Stimulated activated CD4-positive, alpha-beta T cell treated with anti-CD3 and anti-CD28 coated beads, TNF-alpha, amount 100 ng/mL, for 1 hour (primary cell): Measurements from ENCODE around the gene SEMA6A.

Experiments
- DNase-seq, 3 donors: peaks; one replicate each; pipeline ENCODE4 v3.0.0-alpha.2; 2020; ENCODE audit warnings: low read depth in 3 of 3, low spot score in 1 of 3

SEMA6A gene, protein sequence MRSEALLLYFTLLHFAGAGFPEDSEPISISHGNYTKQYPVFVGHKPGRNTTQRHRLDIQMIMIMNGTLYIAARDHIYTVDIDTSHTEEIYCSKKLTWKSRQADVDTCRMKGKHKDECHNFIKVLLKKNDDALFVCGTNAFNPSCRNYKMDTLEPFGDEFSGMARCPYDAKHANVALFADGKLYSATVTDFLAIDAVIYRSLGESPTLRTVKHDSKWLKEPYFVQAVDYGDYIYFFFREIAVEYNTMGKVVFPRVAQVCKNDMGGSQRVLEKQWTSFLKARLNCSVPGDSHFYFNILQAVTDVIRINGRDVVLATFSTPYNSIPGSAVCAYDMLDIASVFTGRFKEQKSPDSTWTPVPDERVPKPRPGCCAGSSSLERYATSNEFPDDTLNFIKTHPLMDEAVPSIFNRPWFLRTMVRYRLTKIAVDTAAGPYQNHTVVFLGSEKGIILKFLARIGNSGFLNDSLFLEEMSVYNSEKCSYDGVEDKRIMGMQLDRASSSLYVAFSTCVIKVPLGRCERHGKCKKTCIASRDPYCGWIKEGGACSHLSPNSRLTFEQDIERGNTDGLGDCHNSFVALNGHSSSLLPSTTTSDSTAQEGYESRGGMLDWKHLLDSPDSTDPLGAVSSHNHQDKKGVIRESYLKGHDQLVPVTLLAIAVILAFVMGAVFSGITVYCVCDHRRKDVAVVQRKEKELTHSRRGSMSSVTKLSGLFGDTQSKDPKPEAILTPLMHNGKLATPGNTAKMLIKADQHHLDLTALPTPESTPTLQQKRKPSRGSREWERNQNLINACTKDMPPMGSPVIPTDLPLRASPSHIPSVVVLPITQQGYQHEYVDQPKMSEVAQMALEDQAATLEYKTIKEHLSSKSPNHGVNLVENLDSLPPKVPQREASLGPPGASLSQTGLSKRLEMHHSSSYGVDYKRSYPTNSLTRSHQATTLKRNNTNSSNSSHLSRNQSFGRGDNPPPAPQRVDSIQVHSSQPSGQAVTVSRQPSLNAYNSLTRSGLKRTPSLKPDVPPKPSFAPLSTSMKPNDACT

DNA sequence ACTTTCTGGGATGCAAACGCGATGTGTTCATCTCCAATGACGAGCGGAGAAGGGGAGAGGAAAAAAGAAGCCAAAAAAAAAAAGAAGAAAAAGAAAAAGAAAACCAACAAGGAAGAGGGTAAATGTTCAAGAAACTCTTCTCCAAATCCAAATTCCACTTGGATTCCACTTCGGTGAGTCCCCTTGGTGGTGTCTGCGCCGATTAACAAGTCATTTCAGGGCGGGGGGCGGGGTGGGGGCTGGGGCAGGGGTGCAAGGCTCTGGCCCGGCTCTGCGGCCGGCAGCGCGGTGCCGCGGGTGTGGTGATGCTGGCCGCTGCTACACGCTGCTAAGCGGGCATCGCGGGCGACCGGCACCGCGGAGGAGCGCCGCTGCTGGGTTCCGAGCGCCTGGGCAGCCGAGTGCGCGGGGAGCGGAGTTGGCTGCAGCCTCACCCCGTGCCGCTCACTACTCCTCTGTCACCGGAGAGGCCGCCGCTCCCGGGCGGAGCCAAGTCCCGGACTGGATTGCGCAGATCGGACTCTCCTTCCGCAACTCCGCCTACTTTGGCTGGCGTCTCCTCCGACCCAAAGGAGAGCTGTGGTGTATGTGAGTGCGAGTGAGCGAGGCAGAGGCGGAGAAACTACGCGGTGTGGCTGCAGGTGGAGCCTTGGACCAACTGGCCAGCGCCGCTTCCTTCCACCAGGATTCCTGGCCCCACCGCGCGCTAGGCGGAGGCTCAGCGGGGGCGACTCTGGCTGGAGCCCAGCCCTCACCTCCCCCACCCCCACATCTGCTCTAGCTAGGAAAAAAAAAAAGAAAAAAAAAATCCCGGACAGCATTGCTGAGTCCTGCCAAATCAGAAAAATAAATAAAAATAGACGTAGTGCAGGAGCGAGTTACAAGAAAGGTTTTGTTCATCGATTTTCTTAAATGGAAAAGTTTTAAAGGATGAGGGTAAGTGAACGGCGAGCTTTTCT lies at the start of gene SEMA6A:
TSS of gene SEMA6A (minus strand) at position 457 of the 959 bp plus-strand sequence. CDS start 69,879 bp downstream, outside the sequence.
- peak in 1 of 3 donors; percentile 17 for DNase-seq

DNA sequence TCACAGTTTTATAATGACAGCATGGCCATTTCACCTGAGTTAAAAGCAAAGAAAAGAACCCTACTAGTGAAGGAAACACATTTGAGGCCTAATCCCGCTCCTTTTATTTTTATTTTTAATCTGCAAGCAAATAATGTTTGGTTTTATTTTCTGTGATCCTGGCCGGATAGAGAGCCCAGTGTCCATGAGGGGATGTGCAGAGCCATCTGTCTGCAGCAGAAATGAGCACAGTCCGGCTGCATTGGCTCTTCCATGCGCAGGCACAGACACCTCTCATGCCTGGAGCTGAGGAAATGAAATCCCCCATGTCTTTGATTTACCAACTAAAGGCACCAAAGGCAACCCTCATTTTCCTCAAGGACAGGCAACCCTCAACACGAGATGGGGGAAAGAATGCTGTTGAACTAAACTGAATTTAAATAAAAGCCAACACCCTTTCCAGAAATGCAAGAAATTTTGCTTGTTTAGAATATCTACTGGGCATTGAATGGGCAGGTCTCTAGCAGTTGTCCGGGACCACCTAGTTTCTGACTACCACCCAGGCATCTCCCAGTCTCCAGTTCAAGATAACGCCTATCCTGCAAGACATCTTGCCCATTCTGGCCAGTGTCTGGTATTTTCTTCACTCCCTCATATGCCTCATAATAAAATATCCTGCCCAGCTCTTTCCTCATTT lies 47.9 kb upstream of the SEMA6A start:
- no peak for DNase-seq

DNA sequence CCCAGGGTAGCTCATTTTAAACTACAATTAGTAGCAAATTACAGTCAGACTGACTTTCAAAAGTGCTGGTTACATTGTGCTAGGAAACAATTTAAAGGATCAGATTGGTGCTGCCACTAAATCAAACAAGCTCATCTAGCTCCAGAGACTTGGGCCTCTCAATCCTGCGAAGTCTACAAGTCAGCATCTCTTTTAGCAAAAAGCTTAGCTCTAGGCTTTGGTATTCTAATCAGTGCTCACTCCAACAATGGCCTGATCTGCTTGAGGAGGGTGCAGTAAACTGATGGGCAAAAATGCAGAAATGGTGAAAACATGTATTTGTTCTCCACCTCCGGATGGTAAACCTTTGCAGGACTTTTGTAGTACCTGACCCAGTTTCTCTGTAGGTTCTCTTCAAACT lies 47.0 kb upstream of the SEMA6A start:
- DNase-seq, result no peak

DNA sequence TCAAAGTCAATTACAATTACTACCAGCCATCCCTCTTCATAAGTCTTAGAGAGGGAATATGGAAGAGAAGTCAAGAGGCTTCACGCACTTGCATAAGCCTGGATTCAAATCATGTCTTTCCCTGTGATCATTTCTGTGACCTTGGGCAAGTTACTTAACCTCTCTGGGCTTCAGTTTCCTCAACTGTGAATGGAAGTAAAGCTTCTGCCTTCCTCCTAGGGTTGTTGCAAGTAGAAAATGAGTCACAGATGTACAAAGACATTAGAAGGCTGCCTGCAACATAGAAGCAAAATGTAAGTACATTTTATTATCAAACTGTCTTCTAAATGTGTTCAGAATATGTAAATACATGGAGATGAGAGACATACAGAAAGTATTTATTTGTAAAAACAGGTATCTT lies 42.3 kb upstream of the SEMA6A start:
- no peak for DNase-seq

DNA sequence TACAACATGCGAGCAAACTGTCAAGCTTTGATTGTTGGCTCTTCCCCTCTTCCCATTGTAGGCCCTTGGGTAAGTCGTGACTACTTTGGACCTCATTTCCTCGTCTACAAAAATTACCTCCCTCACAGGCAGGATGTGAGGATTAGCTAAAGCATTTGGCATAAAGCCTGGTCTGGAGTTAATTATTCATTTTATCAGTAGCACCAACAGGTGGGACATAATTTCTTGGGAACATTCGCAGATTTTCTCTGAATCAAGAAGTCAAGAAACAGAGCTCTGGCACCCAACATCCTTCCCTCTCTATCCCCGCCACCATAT lies 39.9 kb upstream of the SEMA6A start:
- DNase-seq, result no peak

DNA sequence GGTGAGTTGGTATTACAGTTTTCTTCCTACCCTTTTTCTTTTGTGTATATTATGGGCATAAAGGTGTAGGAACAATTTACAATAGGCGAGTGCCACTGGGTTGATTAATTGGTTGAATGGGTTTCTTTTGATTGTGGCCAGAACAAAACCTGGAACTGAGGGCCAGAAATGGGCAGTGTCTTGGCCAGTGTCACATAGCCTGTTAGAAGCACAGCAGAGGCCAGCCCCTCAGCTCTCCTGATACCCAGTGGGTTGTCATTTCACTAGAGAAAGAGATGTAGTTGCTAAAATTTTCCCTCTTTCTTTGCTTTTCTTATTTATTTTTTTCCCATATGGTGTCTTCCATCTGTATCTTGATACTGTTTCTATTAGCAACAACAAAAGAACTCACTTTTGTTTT lies 38.8 kb upstream of the SEMA6A start:
- DNase-seq, result no peak

DNA sequence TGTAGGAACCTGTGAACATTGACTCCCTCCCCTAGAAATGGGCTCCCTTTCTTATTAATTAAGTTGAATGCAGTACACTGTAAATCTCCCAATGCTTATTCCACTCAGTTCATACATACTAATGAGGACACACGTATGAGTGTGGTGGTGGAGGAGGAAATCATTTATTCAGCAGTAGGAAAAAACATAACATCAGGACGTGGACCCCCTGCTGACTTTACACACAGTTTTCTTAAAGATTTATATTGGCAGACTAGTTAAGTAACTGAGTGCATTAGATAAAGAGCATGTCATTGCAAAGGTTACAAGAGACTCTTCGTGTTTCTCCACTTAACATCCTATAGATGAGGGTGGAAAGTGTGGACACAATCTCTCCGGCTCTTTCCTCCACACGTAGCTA lies 37.8 kb upstream of the SEMA6A start:
- DNase-seq, result no peak

DNA sequence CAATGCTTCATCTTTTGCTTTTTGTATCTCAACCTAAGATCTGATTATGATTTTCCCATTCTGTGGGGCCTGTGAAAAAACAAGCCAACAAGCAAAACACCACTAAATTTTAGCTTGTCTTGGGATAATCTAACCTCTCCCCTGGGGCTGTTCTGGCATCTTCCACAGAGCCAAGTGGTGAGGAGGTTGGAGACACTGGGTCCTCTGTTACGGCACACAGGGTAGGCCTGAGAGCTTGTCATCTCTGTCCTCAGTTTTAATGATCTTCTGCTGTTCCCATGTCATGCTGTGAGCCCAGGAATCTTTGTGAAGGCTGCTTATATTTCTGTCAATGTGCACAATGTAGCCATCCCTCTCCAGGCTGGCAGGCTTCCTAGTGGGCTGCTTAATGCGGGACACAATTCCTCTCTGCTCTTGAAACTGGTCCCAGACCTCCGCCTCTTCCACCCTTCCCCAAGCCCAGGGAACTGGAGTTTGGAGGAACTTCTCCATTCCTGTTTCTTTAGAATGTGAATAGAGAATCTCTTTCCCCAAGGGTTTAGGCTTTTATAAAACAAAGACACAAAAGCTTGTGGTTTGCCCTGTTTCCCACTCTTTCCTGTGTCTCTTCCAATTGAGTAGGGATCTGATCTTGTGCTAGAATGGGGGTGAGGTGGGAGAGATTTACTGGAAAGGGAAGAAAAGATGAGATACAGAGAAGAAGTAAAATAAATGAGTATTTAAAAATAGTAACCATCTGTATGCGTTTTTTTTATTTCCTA lies 30.9 kb upstream of the SEMA6A start:
- DNase-seq, result no peak

DNA sequence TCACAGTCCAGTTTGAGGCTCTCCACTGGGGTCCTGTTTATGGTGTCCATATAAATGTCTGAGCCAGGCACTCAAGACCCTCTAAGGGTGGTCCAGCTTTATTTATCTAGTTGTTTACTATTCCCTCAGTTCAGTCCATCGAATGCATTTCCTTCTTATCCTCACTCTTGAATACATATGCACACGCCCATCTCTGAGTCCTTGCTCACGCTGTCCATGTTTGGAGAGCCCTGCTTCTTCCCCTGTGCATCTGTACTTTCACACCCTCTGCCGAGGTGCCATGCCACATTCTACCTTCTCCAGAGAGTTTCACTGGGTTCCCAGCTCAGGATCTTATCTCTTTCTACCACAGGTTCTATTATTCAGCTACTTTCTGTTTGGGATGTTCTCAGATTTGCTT lies 30.2 kb upstream of the SEMA6A start:
- DNase-seq, result no peak

DNA sequence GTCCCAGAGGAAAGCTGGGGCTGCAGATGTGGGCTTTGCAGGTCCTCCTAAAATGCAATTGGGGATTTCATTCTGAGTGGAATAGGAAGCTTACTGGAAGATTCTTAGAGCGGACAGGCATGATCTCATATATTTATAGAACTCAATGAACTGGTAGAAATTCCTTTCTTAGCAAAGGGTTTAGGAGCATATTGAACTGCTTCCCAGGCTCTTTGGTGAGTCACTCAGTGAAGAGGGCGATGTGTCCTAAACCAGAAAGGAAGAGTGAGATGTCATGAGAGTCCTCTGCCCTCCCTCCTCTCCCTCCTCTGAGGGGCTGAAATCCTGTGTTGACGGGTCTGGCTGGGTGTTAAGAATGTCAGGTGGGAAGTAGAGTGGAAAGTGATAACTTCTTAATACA lies 26.3 kb upstream of the SEMA6A start:
- DNase-seq, result no peak

DNA sequence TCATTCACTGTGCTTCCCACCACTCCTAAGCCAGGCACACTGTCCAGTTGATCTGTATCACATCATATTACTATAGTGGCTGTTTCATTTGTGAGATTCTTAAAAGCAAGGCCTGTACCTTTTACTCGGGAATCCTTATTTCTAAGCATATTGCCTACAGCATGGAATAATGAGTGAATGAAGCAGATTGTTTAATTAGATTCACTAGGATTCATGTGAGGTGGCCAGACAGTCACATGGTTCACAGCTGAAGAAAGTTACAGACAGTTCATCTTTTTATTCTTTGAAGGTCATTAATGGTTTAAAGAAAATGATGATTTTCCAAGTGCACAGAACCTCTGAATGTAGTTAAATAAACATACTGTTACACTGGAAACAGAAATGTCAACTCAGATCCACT lies 24.3 kb upstream of the SEMA6A start:
- no peak for DNase-seq

DNA sequence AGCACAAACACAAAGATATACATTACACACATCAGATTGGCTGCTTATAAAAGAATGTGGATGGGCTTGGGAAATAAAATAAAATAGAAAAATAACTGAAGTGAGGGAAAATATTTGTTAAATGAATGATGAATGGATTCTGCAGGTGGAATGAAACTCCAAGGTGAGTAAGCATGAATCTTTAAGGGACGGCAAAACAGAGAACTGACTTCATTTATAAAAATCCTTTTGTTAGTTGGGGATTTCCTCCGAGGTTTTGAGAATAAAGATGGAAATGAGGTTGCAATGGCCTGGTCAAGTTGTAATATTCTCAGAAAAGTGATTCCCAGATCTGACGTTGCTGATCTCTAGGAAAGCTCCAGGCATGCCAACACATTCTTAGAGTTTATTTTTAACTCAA lies 20.9 kb upstream of the SEMA6A start:
- no peak for DNase-seq

DNA sequence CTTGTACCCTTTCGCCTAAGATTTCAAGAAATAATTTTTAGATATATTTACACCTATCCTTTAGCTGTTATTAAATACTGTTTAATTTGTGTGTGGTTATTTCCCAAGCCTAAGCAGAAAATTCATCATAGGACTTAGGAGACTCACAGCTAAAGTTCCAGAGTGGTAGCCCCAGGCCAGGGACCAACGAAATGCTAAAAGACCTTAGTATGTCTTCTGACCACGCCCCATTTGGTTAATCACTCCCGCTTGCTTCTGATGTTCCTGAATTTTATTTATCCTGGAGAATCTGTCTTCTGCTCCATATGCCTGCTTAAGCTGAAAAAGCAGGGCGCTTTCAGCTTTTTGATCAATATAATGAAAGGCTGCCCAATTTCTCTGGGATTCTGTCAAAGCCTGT lies 18.7 kb upstream of the SEMA6A start:
- no peak for DNase-seq

DNA sequence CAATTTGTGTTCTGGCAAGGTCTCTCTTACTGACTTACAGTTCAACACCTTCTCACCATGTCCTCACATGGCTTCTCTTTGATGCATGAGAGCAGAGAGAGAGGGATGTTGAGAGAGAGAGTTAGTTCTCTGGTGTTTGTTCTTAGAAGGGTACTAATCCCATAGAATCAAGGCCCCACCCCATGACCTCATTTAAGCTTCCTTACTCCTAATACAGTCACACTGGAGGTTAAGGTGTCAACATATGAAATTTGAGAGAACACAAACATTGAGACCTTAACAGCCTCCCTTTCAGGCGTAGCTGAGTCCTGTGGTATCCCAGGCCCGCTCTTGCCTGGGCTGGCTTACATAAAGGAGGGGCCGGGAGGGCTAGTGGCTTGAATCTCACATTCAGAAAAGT lies 10.6 kb upstream of the SEMA6A start:
- DNase-seq, result no peak

DNA sequence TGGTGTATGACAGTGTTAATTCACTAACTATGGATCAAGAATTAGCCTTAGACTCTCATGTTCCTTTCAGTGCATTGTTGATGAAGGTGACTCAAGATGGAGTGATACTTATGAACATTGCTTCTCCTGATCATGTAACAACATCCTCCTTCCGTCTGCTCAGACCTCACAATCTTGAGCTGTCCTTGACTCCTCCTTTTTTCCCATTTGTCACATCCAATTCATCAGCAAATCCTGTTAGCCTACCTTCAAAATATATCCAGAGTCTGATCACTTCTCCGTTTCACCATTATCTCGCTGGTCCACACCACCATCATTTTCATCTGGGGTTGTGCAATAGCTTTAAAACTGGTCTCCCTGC lies 9.2 kb upstream of the SEMA6A start:
- no peak for DNase-seq

DNA sequence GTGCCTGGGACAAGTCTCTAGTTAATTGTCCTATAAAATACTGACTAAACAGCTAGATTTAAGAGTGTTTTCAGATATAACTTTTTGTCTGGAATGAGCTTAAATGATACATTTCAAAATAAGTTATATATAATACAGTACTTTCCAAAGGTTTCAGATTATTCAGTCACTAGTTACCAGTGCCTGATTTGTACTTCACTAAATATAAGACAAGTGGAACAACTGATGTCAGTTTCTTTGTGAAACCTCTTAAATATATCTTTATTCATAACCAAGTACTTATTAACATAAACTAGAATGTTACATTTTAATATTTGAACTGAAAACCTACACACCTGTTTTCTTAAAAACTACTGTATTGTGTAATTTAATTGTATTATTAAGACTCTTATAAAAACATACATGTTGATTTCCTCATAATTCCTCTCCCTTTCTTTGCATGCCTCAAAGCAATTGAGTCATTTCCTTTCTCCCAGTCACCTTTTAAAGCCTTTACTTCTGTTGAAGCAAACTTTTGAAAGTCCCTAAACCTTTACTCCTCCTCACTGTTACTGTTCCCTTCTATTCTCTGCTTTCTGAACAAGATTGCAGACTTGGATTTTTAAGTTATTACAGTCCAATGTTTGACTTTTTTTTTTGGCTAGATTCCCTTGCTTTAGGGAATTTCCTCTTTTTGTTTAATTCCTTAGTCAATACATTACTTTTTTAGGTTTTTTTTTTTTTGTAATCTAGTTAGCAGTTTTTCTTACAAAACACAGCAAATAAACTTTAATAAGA lies 8.7 kb upstream of the SEMA6A start:
- DNase-seq, result no peak

DNA sequence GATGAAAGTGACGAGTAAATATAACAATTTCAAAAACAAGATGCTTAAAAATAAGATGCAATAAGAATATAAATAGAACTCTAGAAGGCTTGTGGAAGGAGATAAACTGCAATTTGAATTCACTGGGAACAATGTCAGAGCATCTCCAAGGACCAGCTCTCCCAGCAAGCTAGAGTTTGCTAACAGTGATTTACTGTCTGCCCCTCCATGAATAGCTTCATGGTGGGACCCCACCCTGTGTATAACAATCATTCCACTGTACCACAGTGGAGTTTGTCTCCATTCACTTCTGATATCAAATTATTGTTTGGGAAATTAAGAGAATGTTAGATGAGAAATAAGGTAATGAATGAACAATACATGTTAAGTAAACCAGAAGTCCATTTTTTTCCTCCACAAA lies 7.3 kb upstream of the SEMA6A start:
- no peak for DNase-seq

DNA sequence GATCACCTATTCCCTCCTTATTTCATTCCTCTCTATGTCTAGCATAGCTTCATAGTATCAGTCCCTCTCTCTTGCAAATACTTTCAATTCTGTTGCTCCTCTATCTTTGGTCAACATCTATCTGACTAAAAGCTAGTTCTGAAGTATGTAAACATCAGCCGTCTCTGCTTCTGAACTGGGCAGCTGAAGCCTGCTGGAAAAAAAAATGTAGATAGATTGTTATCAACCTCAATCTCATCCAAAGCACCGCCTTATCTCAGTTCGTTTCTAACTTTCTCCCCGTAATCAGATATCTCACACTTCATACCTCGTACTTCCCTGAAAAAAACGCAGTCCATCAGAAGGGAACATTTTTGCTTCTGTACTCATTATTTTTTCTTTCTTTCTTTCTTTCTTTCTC lies 4.5 kb upstream of the SEMA6A start:
- no peak for DNase-seq

DNA sequence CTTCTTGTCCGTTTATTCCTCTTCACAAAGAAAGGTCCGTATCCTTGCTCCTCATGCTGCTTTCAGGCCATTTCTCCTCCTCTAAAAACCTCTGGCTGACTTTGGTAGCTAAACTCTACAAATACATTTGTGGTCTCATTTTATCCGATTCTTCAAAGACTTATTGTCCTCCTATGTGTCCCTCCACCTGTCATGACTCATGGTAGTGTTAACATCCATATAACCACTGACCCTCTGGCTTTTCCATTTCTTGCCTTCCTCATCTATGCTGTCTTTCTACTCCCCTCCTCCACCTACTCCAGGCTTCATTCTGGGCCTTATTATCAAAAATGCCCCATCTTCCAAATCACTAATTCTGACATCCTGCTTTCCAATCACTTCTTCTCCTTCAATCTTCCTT lies 4.1 kb upstream of the SEMA6A start:
- no peak for DNase-seq
